Measurements from ENCODE around the gene SLU7.

SLU7 gene

GRCh38 chr5:160448886-160449285 lies 30.0 kb upstream of the SLU7 start:
- DNase-seq (ENCODE audit: low read depth in 1 of 2, low spot score in 1 of 2): no peak
- H3K4me3 ChIP-seq (replicated peaks; ENCODE audit: insufficient read depth, low read length): no peak overlapping the region
- H3K27me3 ChIP-seq (ENCODE audit: insufficient read depth, poor library complexity, severe bottlenecking): no peaks in the 10 kb centered on the region
- TF ChIP-seq SPI1 (IDR thresholded peaks at IDR 0.05; ENCODE audit: borderline replicate concordance, low read depth): no peak
- TF ChIP-seq REST (IDR thresholded peaks at IDR 0.05; ENCODE audit: insufficient replicate concordance, low read depth): no peak
- TF ChIP-seq POLR2AphosphoS5 (IDR thresholded peaks at IDR 0.05; ENCODE audit: low read depth): no peak
- no peak for TF ChIP-seq CTCF (IDR thresholded peaks at IDR 0.05; ENCODE audit: insufficient read depth, low read length)
- no peak for TF ChIP-seq GABPA (IDR thresholded peaks at IDR 0.05; ENCODE audit: low read depth)
- H3K27ac ChIP-seq (replicated peaks): no peak overlapping the region

- H3K27me3 ChIP-seq (ENCODE audit: insufficient read depth, poor library complexity, severe bottlenecking): no peaks in the 10 kb centered on the region
- no peak overlapping the region for H3K4me3 ChIP-seq (replicated peaks; ENCODE audit: insufficient read depth, low read length)
- TF ChIP-seq CTCF (IDR thresholded peaks at IDR 0.05; ENCODE audit: insufficient read depth, low read length) (no peak), REST (IDR thresholded peaks at IDR 0.05; ENCODE audit: insufficient replicate concordance, low read depth) (no peak), SPI1 (IDR thresholded peaks at IDR 0.05; ENCODE audit: borderline replicate concordance, low read depth) (no peak), POLR2AphosphoS5 (IDR thresholded peaks at IDR 0.05; ENCODE audit: low read depth) (no peak), GABPA (IDR thresholded peaks at IDR 0.05; ENCODE audit: low read depth) (no peak)
- H3K27ac ChIP-seq (replicated peaks): no peak overlapping the region
- no peak for DNase-seq (ENCODE audit: low read depth in 1 of 2, low spot score in 1 of 2)
These were observed 26.9 kb upstream of the SLU7 start for GRCh38 chr5:160445751-160446150.

GRCh38 chr5:160445132-160445531 lies 26.3 kb upstream of the SLU7 start:
- DNase-seq (ENCODE audit: low read depth in 1 of 2, low spot score in 1 of 2): no peak
- no peak overlapping the region for H3K4me3 ChIP-seq (replicated peaks; ENCODE audit: insufficient read depth, low read length)
- no peak overlapping the region for H3K27ac ChIP-seq (replicated peaks)
- H3K27me3 ChIP-seq (ENCODE audit: insufficient read depth, poor library complexity, severe bottlenecking): no peaks in the 10 kb centered on the region
- TF ChIP-seq CTCF (IDR thresholded peaks at IDR 0.05; ENCODE audit: insufficient read depth, low read length) (no peak), POLR2AphosphoS5 (IDR thresholded peaks at IDR 0.05; ENCODE audit: low read depth) (no peak), REST (IDR thresholded peaks at IDR 0.05; ENCODE audit: insufficient replicate concordance, low read depth) (no peak)
